GM12873 (cell line): ENCODE results near the gene PPFIA2.

Source experiments
- TF ChIP-seq, protein P1 (sequence below): IDR thresholded peaks from 2 replicates; pipeline ENCODE4 v1.5.1; 2012; ENCODE audit warnings: low read depth, mild to moderate bottlenecking, moderate library complexity, low read length, control low read depth; ENCODE audit not compliant: insufficient read depth; ENCODE audit errors: missing control alignments

Gene PPFIA2

DNA sequence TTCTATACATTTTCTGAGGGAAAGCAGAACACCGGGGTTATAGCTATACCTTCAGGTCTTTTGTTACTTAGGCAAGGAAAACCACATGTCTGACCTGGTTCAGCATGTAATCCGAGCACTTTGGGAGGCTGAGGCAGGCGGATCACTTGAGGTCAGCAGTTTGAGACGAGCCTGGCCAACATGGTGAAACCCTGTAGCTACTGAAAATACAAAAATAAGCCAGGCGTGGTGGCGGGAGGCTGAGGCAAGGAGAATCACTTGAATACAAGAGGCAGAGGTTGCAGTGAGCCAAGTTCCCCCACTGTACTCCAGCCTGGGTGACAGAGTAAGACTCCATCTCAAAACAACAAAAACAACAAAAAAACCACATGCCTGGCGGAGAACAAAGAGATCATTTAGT, 503.7 kb downstream of the PPFIA2 start:
- TF ChIP-seq, protein P1, sequence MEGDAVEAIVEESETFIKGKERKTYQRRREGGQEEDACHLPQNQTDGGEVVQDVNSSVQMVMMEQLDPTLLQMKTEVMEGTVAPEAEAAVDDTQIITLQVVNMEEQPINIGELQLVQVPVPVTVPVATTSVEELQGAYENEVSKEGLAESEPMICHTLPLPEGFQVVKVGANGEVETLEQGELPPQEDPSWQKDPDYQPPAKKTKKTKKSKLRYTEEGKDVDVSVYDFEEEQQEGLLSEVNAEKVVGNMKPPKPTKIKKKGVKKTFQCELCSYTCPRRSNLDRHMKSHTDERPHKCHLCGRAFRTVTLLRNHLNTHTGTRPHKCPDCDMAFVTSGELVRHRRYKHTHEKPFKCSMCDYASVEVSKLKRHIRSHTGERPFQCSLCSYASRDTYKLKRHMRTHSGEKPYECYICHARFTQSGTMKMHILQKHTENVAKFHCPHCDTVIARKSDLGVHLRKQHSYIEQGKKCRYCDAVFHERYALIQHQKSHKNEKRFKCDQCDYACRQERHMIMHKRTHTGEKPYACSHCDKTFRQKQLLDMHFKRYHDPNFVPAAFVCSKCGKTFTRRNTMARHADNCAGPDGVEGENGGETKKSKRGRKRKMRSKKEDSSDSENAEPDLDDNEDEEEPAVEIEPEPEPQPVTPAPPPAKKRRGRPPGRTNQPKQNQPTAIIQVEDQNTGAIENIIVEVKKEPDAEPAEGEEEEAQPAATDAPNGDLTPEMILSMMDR = no peak

DNA sequence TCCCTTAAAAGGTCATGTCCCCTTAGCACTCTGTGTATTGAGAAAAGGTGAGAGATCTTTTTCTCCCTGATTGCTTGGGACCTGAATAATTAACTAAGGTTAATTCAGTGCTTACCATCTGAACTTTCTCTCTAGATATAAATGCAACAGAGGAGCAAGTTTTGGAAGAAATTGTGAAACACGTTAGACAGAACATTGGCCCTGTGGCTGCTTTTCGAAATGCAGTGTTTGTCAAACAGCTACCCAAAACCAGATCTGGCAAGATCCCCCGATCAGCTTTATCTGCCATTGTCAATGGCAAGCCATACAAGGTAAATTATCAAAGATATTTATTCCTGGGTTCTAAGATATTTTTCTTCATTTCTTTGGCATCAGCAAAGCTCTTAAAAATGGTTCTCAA, 505.8 kb downstream of the PPFIA2 start:
- TF ChIP-seq, protein P1 = no peak

DNA sequence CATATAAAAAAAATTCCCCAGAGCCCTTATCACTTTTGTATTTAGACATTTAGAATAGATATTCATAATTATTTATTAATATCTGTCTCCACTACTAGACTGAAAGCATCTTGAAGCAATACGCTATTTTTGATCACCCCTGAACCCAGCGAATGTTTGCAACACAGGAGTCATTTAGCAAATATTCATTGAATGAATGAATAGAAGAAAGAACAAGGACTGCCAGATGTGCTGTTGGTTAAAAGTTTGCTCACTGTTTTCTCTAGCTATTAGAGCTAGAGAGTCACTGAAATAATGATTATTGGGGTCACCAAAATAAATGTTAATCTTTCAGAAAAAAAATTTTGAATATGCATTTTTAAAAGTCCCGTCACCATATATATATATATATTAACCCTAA, 506.9 kb downstream of the PPFIA2 start:
- TF ChIP-seq, protein P1 = no peak

DNA sequence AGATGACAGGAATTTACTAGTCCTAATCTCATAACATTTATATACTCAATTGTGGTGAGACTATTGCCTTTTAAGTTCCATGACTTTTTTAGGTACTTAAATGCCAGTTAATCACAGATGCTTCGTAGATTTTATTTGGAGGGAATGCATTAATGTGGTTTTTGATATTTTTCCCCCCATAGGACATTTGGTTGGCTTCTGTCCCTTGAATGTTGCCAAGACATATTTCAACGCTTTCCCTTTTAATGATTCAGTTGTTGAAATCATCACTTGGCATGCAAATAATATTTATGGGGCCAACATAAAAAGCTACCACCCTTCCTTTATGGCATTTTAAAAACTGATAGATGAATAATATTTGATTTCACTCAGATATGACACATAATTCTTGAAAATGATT, 509.2 kb downstream of the PPFIA2 start:
- TF ChIP-seq, protein P1 = no peak

- TF ChIP-seq, protein P1 = no peak
These were observed 513.1 kb downstream of the PPFIA2 start for GRCh38 chr12:81245907-81246570.

DNA sequence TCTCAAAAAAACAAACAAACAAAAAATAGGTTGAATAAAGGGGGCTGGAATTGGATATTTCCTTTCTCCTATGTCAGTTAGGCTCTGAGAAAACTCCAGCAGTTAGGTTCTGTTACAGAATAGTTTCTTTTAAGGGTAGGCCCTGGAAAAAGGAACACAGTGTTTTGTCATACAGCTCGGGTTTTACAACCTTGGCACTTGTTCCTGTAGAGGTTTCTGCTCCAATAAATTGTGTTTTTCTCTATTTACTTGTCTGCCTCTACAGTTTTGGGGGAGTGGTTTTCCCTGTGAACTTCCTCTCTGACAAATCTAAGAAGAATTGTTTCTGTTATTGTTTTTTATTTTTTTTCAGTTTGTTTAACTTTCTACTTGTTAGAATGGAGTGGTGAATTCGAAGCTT, 513.7 kb downstream of the PPFIA2 start:
- TF ChIP-seq, protein P1 = no peak

DNA sequence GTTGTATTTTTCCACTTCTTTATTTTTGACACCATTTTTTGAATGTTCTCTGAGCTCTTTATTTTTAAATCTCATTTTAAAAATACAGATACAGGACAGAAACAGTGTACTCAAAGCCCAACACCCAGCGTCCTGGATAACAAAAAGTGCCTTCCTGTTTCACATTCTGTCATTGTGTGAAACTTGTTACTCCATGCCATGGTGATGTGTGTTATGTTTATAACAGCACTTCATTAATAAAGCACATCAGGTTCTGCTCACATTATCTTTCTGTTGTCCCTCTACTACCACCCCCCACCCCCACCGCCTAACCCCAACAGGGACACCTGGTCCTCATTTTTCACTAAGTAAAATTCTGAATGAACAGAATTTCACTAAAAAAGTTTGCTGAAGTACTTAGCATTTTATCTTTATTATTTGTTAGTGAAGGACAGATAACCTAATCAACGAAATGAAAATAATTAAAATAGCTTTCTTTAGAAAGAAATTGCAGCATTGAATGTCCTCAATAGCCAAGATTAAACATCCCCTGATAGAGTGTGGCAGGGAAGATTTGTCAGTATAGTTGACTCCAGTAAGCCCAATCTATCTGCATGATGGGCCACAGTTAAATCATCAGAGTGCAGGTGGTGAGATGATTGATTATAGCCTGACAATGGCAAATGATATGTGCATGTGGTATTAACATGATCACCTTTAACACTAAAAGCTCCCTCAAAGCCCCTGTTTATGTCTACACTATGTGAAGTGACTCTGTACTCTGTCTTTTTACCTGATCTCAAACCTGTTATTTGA, 527.4 kb downstream of the PPFIA2 start:
- TF ChIP-seq, protein P1 = no peak
